PC-9 (cell line): ENCODE data around the gene DDX4.

Source experiments
- EZH2 ChIP-seq: fragments of 200-600 bp; sonication (generic); IDR thresholded peaks from 2 replicates; pipeline ENCODE4 v1.8.0; 2017; ENCODE audit warnings: antibody characterized with exemption, low read depth
- TF ChIP-seq, protein P1 (sequence below): fragments of 200-600 bp; sonication (generic); conservative IDR thresholded peaks from 2 replicates; pipeline ENCODE4 v1.6.1; 2017; ENCODE audit warnings: mixed run types, antibody characterized with exemption, mild to moderate bottlenecking, moderate library complexity

DNA sequence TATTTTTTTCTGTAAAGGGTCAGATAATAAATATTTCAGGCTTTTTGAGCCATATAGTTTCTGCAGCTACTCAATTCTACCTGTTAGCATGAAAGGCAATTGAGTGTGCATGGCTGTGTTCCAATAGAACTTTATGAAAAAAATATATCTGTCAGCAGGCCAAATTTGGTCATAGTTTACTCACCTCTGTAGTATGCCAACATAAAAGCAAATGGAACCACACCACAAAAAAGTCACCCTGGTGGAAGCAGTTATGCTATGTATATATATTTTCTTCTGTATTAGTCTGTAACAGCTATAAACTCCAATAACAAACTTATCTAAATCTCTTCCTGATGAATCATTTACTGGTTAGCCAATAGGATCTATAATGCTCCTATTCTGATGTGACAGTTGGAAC is 29.1 kb upstream of the DDX4 start:
- TF ChIP-seq, protein P1, sequence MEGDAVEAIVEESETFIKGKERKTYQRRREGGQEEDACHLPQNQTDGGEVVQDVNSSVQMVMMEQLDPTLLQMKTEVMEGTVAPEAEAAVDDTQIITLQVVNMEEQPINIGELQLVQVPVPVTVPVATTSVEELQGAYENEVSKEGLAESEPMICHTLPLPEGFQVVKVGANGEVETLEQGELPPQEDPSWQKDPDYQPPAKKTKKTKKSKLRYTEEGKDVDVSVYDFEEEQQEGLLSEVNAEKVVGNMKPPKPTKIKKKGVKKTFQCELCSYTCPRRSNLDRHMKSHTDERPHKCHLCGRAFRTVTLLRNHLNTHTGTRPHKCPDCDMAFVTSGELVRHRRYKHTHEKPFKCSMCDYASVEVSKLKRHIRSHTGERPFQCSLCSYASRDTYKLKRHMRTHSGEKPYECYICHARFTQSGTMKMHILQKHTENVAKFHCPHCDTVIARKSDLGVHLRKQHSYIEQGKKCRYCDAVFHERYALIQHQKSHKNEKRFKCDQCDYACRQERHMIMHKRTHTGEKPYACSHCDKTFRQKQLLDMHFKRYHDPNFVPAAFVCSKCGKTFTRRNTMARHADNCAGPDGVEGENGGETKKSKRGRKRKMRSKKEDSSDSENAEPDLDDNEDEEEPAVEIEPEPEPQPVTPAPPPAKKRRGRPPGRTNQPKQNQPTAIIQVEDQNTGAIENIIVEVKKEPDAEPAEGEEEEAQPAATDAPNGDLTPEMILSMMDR = no peak
- TF ChIP-seq EZH2 = no peak
